Measurements from ENCODE around the gene GK. TPM values are rescaled to one million over a fixed set of nuclear protein-coding genes. Genes with fewer than 3 reads are reported as not detected.

Gene GK
- total and polyA plus RNA-seq, 11 donors, result 3.3 to 17.1 (median 7.4) TPM

- ATAC-seq (no peak), DNase-seq (no peak)
- H3K4me3 ChIP-seq, result no peak overlapping the region
- TF ChIP-seq POLR2A (IDR thresholded peaks at IDR 0.05) (no peak), CTCF (IDR thresholded peaks at IDR 0.05) (no peak)
- no peaks in the 10 kb centered on the region for H3K9me3 ChIP-seq
- H3K27ac ChIP-seq, result no peak overlapping the region
- no peaks in the 10 kb centered on the region for H3K36me3 ChIP-seq
- H3K27me3 ChIP-seq, result peaks cover 0 to 3% (median 0%) of the 10 kb centered on the region in 9 donors
- H3K4me1 ChIP-seq, result no peaks in the 10 kb centered on the region
- intact Hi-C loops (cut with DNase I), result no loop called here
Observed at GRCh38 chrX:30689116-30689515, 35.9 kb downstream of the GK start.

- ATAC-seq (no peak), DNase-seq (no peak)
- Histone ChIP-seq H3K4me1 (no peaks in the 10 kb centered on the region), H3K4me3 (no peak overlapping the region), H3K36me3 (peaks cover 0 to 8% (median 0%) of the 10 kb centered on the region in 9 donors), H3K27me3 (peaks cover 0 to 3% (median 0%) of the 10 kb centered on the region in 9 donors), H3K9me3 (no peaks in the 10 kb centered on the region), H3K27ac (no peak overlapping the region)
- 41 to 53% (median 46%) methylated on average over 3 of the region's 3 CpGs for WGBS, 4 donors
- TF ChIP-seq CTCF (IDR thresholded peaks at IDR 0.05), result no peak
- no peak for TF ChIP-seq POLR2A (IDR thresholded peaks at IDR 0.05)
- intact Hi-C loops (cut with DNase I), result loop anchor here in 1 of 10 donors (10.0 kb wide), 1 partner anchor 56 kb away; no protein-coding TSS in a partner anchor
Observed at GRCh38 chrX:30690330-30690729, 37.1 kb downstream of the GK start.

- no peak for TF ChIP-seq POLR2A (IDR thresholded peaks at IDR 0.05)
Observed at GRCh38 chrX:30693999-30694650, 40.9 kb downstream of the GK start.

GRCh38 chrX:30702736-30703135 lies 49.5 kb downstream of the GK start:
- Histone ChIP-seq H3K9me3 (no peaks in the 10 kb centered on the region), H3K27me3 (peaks cover 0 to 4% (median 0%) of the 10 kb centered on the region in 9 donors), H3K4me3 (no peak overlapping the region), H3K36me3 (peaks cover 0 to 11% (median 0%) of the 10 kb centered on the region in 9 donors), H3K4me1 (no peaks in the 10 kb centered on the region), H3K27ac (no peak overlapping the region)
- 40 to 74% (median 55%) methylated on average over 2 of the region's 2 CpGs for WGBS, 4 donors
- no peak for ATAC-seq
- TF ChIP-seq CTCF (IDR thresholded peaks at IDR 0.05), result no peak
- TF ChIP-seq POLR2A (IDR thresholded peaks at IDR 0.05), result no peak
- intact Hi-C loops (cut with DNase I), result no loop called here
- no peak for DNase-seq

More at GRCh38 chrX:30693999-30694650, 40.9 kb downstream of the GK start:
- Histone ChIP-seq H3K4me3 (no peak overlapping the region), H3K36me3 (peaks cover 0 to 36% (median 0%) of the 10 kb centered on the region in 9 donors), H3K4me1 (no peaks in the 10 kb centered on the region), H3K9me3 (no peaks in the 10 kb centered on the region), H3K27ac (no peak overlapping the region), H3K27me3 (peaks cover 0 to 8% (median 0%) of the 10 kb centered on the region in 9 donors)
- no peak for ATAC-seq
- 46 to 72% (median 62%) methylated on average over 4 of the region's 4 CpGs for WGBS, 4 donors
- intact Hi-C loops (cut with DNase I), result loop anchor here in 1 of 10 donors (10.0 kb wide), 1 partner anchor 59 kb away; no protein-coding TSS in a partner anchor
- DNase-seq, result no peak
